H9 (cell line): Measurements from ENCODE around the gene HTR7. TPM values are rescaled to one million over a fixed set of nuclear protein-coding genes. Genes with fewer than 3 reads are reported as not detected.

ENCODE experiments used
- DNase-seq: peaks from one replicate; pipeline ENCODE4 v3.0.0-alpha.2; 2017
- H2AFZ ChIP-seq: one replicate; pipeline ENCODE4 v1.6.1; 2013; ENCODE audit warnings: mild to moderate bottlenecking, low read length, control low read depth, moderate library complexity
- H2AK5ac ChIP-seq: 2 replicates; pipeline ENCODE4 v1.6.1; 2013; ENCODE audit warnings: low read length, control low read depth, mixed read lengths; ENCODE audit not compliant: insufficient read length
- H2BK120ac ChIP-seq: one replicate; pipeline ENCODE4 v1.6.1; 2013; ENCODE audit warnings: low read depth, mild to moderate bottlenecking, low read length, control low read depth, inconsistent platforms; ENCODE audit not compliant: poor library complexity, severe bottlenecking
- H2BK12ac ChIP-seq: 2 replicates; pipeline ENCODE4 v1.6.1; 2013; ENCODE audit warnings: low read length, control low read depth, mixed read lengths, low read depth; ENCODE audit not compliant: insufficient read length
- H2BK15ac ChIP-seq: 2 replicates; pipeline ENCODE4 v1.6.1; 2013; ENCODE audit warnings: low read depth, low read length, control low read depth
- H2BK20ac ChIP-seq: one replicate; pipeline ENCODE4 v1.6.1; 2013; ENCODE audit warnings: low read depth, mild to moderate bottlenecking, low read length, control low read depth, inconsistent platforms; ENCODE audit not compliant: poor library complexity, severe bottlenecking
- H2BK5ac ChIP-seq: 2 replicates; pipeline ENCODE4 v1.6.1; 2013; ENCODE audit warnings: low read length, control low read depth, mixed read lengths; ENCODE audit not compliant: insufficient read length
- H3K14ac ChIP-seq: 2 replicates; pipeline ENCODE4 v1.6.1; 2013; ENCODE audit warnings: low read length, control low read depth; ENCODE audit not compliant: insufficient read depth
- H3K18ac ChIP-seq: 2 replicates; pipeline ENCODE4 v1.6.1; 2013; ENCODE audit warnings: low read depth, mild to moderate bottlenecking, mixed read lengths, low read length, control low read depth; ENCODE audit not compliant: insufficient read length
- H3K23ac ChIP-seq: 2 replicates; pipeline ENCODE4 v1.6.1; 2013; ENCODE audit warnings: low read length, control low read depth, mixed read lengths, low read depth; ENCODE audit not compliant: insufficient read length
- H3K23me2 ChIP-seq: 2 replicates; pipeline ENCODE4 v1.6.1; 2013; ENCODE audit warnings: low read depth, mild to moderate bottlenecking, mixed read lengths, low read length, control low read depth; ENCODE audit not compliant: insufficient read length, poor library complexity, severe bottlenecking
- H3K27ac ChIP-seq: 2 replicates; pipeline ENCODE4 v1.5.1; 2013; ENCODE audit warnings: low read length, control low read depth, mixed read lengths, low read depth; ENCODE audit not compliant: insufficient read length
- H3K27me3 ChIP-seq: 2 replicates; pipeline ENCODE4 v1.6.1; 2013; ENCODE audit warnings: low read length, control low read depth, inconsistent platforms; ENCODE audit not compliant: insufficient read depth
- H3K4ac ChIP-seq: 2 replicates; pipeline ENCODE4 v1.6.1; 2013; ENCODE audit warnings: low read depth, mild to moderate bottlenecking, control low read depth, inconsistent platforms, low read length, moderate library complexity
- H3K4me1 ChIP-seq: 2 replicates; pipeline ENCODE4 v1.6.1; 2013; ENCODE audit warnings: low read length, control low read depth, inconsistent platforms; ENCODE audit not compliant: insufficient read depth
- H3K4me2 ChIP-seq: 2 replicates; pipeline ENCODE4 v1.6.1; 2013; ENCODE audit warnings: low read length, control low read depth, mixed read lengths; ENCODE audit not compliant: insufficient read length, insufficient read depth
- H3K56ac ChIP-seq: 2 replicates; pipeline ENCODE4 v1.6.1; 2013; ENCODE audit warnings: low read depth, mild to moderate bottlenecking, mixed read lengths, low read length, control low read depth; ENCODE audit not compliant: insufficient read length
- H3K79me1 ChIP-seq: 2 replicates; pipeline ENCODE4 v1.6.1; 2013; ENCODE audit warnings: low read depth, mild to moderate bottlenecking, moderate library complexity, low read length, control low read depth, inconsistent platforms; ENCODE audit not compliant: insufficient read depth, poor library complexity, severe bottlenecking
- H3K79me2 ChIP-seq: 2 replicates; pipeline ENCODE4 v1.6.1; 2013; ENCODE audit warnings: low read length, control low read depth, inconsistent platforms; ENCODE audit not compliant: insufficient read depth
- H3K9ac ChIP-seq: 2 replicates; pipeline ENCODE4 v1.6.1; 2013; ENCODE audit warnings: low read length, control low read depth, mixed read lengths; ENCODE audit not compliant: insufficient read length; ENCODE audit errors: extremely low read depth
- H3K9me3 ChIP-seq: one replicate; pipeline ENCODE4 v1.6.1; 2013; ENCODE audit warnings: low read depth, low read length, inconsistent platforms; ENCODE audit not compliant: control insufficient read depth
- H3T11ph ChIP-seq: one replicate; pipeline ENCODE4 v1.6.1; 2013; ENCODE audit warnings: mild to moderate bottlenecking, low read length, control low read depth, inconsistent platforms
- H4K20me1 ChIP-seq: one replicate; pipeline ENCODE4 v1.6.1; 2013; ENCODE audit not compliant: control insufficient read depth, insufficient read length, insufficient read depth
- H4K5ac ChIP-seq: 2 replicates; pipeline ENCODE4 v1.6.1; 2013; ENCODE audit warnings: low read depth, mild to moderate bottlenecking, mixed read lengths, low read length, control low read depth; ENCODE audit not compliant: insufficient read length
- H4K8ac ChIP-seq: replicated peaks from 2 replicates; pipeline ENCODE4 v1.6.1; 2013; ENCODE audit warnings: low read length, control low read depth, mixed read lengths, low read depth; ENCODE audit not compliant: insufficient read length
- H4K91ac ChIP-seq: 2 replicates; pipeline ENCODE4 v1.6.1; 2013; ENCODE audit warnings: low read depth, mild to moderate bottlenecking, moderate library complexity, mixed read lengths, low read length, control low read depth; ENCODE audit not compliant: insufficient read length
- H3K27ac Mint-ChIP-seq, 3 experiments: 2 replicates in 2 of 3; 3 replicates in 1 of 3; pipeline ENCODE4 v1.8.0; 2020 to 2021; ENCODE audit warnings: mixed read lengths in 3 of 3, mild to moderate bottlenecking in 1 of 3, moderate library complexity in 1 of 3
- H3K27me3 Mint-ChIP-seq: 2 replicates; pipeline ENCODE4 v1.8.0; 2021; ENCODE audit warnings: low read depth, mild to moderate bottlenecking, moderate library complexity, mixed read lengths
- H3K36me3 Mint-ChIP-seq, 3 experiments: 2 replicates in 2 of 3; 3 replicates in 1 of 3; pipeline ENCODE4 v1.8.0; 2020 to 2021; ENCODE audit warnings: low read depth in 3 of 3, mixed read lengths in 3 of 3; ENCODE audit not compliant: insufficient read depth in 1 of 3
- H3K4me1 Mint-ChIP-seq, 2 experiments: 2 replicates each; pipeline ENCODE4 v1.8.0; 2020; ENCODE audit warnings: mixed read lengths in 2 of 2
- H3K4me3 Mint-ChIP-seq, 2 experiments: 2 replicates in 1 of 2; 3 replicates in 1 of 2; pipeline ENCODE4 v1.8.0; 2020 to 2021; ENCODE audit warnings: mild to moderate bottlenecking in 2 of 2, mixed read lengths in 2 of 2, moderate library complexity in 1 of 2
- H3K9me3 Mint-ChIP-seq, 2 experiments: 2 replicates in 1 of 2; 3 replicates in 1 of 2; pipeline ENCODE4 v1.8.0; 2020; ENCODE audit warnings: mild to moderate bottlenecking in 2 of 2, mixed read lengths in 2 of 2, moderate library complexity in 1 of 2
- WGBS: extraction: QIAGEN DNeasy Blood & Tissue Kit; methylation state at CpG from one replicate; pipeline ENCODE4 v1.1.7; 2013; ENCODE audit warnings: missing lambda C conversion rate, low lambda C conversion rate, mixed read lengths; ENCODE audit not compliant: insufficient read length; ENCODE audit errors: extremely low coverage; 5-methylcytosine and 5-hydroxymethylcytosine counted together
- total RNA-seq: library from RNA; stranded (reverse); gene quantifications from 2 replicates; pipeline ENCODE4 v1.2.1, GENCODE V29; 2021
- TF ChIP-seq, protein P1 (sequence below): fragments of 200-600 bp; sonication (generic); conservative IDR thresholded peaks from 3 replicates; pipeline ENCODE4 v1.8.0; 2021; ENCODE audit warnings: antibody characterized with exemption, mild to moderate bottlenecking

Gene HTR7
- total RNA-seq, 1 experiment from 2014 or later, result 21.3 TPM

DNA sequence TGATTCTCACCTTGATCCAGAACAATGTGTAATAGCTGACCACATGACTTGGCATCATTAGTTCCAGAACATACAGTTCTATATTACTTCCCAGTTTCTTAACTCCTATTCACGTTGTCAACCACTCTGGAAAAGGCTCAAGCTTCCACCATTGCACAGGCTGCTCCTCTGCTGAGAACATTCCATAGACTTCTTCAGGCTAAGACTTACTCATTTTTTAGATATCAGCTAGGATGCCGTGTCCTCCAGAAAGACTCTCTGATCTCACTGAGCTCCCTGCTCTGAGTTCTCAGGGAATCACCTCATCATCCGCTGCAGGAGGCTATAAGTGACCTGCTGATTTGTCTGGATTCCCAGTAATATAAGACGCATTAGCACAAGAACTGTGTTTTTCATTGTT lies 73.1 kb downstream of the HTR7 start:
- no peaks in the 10 kb centered on the region for H3K9me3 Mint-ChIP-seq
- peaks cover 0 to 71% of the 10 kb centered on the region in 2 experiments; a peak in 3 of 4 replicates for H3K4me1 Mint-ChIP-seq
- Histone ChIP-seq H2BK12ac (no peak overlapping the region), H3K56ac (no peak overlapping the region), H4K8ac (no peak overlapping the region), H3K4me1 (0 out of 2 replicates have a peak, but pooled peaks cover 2% of the 10 kb centered on the region), H3K27me3 (no peaks in the 10 kb centered on the region), H3K18ac (no peak overlapping the region), H2BK5ac (no peak overlapping the region), H2BK15ac (no peak overlapping the region), H3T11ph (no peak overlapping the region), H3K4me2 (no peak overlapping the region), H3K27ac (no peak overlapping the region), H2AK5ac (no peak overlapping the region), H3K23ac (no peak overlapping the region), H4K5ac (no peak overlapping the region), H3K79me2 (no peaks in the 10 kb centered on the region), H3K9me3 (no peaks in the 10 kb centered on the region), H4K91ac (no peak overlapping the region), H2AFZ (no peak overlapping the region), H3K23me2 (no peaks in the 10 kb centered on the region), H2BK120ac (no peak overlapping the region), H4K20me1 (no peaks in the 10 kb centered on the region), H3K9ac (no peak overlapping the region), H2BK20ac (no peak overlapping the region), H3K4ac (no peak overlapping the region), H3K79me1 (peaks cover 3% of the 10 kb centered on the region), H3K14ac (no peak overlapping the region)
- TF ChIP-seq, protein P1, sequence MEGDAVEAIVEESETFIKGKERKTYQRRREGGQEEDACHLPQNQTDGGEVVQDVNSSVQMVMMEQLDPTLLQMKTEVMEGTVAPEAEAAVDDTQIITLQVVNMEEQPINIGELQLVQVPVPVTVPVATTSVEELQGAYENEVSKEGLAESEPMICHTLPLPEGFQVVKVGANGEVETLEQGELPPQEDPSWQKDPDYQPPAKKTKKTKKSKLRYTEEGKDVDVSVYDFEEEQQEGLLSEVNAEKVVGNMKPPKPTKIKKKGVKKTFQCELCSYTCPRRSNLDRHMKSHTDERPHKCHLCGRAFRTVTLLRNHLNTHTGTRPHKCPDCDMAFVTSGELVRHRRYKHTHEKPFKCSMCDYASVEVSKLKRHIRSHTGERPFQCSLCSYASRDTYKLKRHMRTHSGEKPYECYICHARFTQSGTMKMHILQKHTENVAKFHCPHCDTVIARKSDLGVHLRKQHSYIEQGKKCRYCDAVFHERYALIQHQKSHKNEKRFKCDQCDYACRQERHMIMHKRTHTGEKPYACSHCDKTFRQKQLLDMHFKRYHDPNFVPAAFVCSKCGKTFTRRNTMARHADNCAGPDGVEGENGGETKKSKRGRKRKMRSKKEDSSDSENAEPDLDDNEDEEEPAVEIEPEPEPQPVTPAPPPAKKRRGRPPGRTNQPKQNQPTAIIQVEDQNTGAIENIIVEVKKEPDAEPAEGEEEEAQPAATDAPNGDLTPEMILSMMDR, result no peak
- no peak overlapping the region for H3K4me3 Mint-ChIP-seq
- no peaks in the 10 kb centered on the region for H3K36me3 Mint-ChIP-seq
- no peak overlapping the region for H3K27ac Mint-ChIP-seq
- DNase-seq, result no peak
- H3K27me3 Mint-ChIP-seq, result no peaks in the 10 kb centered on the region
- WGBS, result no CpG with 5 or more reads among the region's 4 CpGs
